HL-60 (cell line): ENCODE data around the gene QRFPR.

Experiments
- DNase-seq, 2 experiments: peaks; one replicate each; pipeline ENCODE4 v3.0.0-alpha.2; 2010 to 2020; ENCODE audit warnings: low read depth in 1 of 2, low spot score in 1 of 2
- H3K27ac ChIP-seq: fragments of 250-450 bp; sonication (Bioruptor Pico); replicated peaks from 2 replicates; pipeline ENCODE4 v1.5.1; 2020; ENCODE audit warnings: mild to moderate bottlenecking, moderate library complexity
- H3K27me3 ChIP-seq: fragments of 250-450 bp; sonication (Bioruptor Pico); 2 replicates; pipeline ENCODE4 v1.5.1; 2021; ENCODE audit warnings: mild to moderate bottlenecking, moderate library complexity; ENCODE audit not compliant: insufficient read depth, poor library complexity, severe bottlenecking
- H3K4me3 ChIP-seq: replicated peaks from 2 replicates; pipeline ENCODE4 v1.5.1; 2011; ENCODE audit warnings: mild to moderate bottlenecking, control low read depth, low read length; ENCODE audit not compliant: insufficient read depth
- GABPA ChIP-seq: IDR thresholded peaks from 2 replicates; pipeline ENCODE4 v1.6.1; 2012; ENCODE audit warnings: low read depth
- POLR2AphosphoS5 ChIP-seq: IDR thresholded peaks from 2 replicates; pipeline ENCODE4 v1.6.1; 2012; ENCODE audit warnings: low read depth
- SPI1 ChIP-seq: IDR thresholded peaks from 2 replicates; pipeline ENCODE4 v1.6.1; 2012; ENCODE audit warnings: low read depth, mild to moderate bottlenecking, borderline replicate concordance
- TF ChIP-seq, protein P1 (sequence below): IDR thresholded peaks from one replicate; pipeline ENCODE4 v1.5.1; 2011; ENCODE audit warnings: low read length, control low read depth, inconsistent platforms; ENCODE audit not compliant: insufficient read depth
- TF ChIP-seq, protein P2 (sequence below): IDR thresholded peaks from 2 replicates; pipeline ENCODE4 v1.6.1; 2012; ENCODE audit warnings: low read depth; ENCODE audit not compliant: insufficient replicate concordance

The QRFPR gene

GRCh38 chr4:121379276-121379675, 1.5 kb downstream of the QRFPR start:
- no peak overlapping the region for H3K27ac ChIP-seq
- H3K4me3 ChIP-seq: no peak overlapping the region
- peaks cover 39% of the 10 kb centered on the region for H3K27me3 ChIP-seq
- no peak for TF ChIP-seq SPI1
- TF ChIP-seq, protein P1, sequence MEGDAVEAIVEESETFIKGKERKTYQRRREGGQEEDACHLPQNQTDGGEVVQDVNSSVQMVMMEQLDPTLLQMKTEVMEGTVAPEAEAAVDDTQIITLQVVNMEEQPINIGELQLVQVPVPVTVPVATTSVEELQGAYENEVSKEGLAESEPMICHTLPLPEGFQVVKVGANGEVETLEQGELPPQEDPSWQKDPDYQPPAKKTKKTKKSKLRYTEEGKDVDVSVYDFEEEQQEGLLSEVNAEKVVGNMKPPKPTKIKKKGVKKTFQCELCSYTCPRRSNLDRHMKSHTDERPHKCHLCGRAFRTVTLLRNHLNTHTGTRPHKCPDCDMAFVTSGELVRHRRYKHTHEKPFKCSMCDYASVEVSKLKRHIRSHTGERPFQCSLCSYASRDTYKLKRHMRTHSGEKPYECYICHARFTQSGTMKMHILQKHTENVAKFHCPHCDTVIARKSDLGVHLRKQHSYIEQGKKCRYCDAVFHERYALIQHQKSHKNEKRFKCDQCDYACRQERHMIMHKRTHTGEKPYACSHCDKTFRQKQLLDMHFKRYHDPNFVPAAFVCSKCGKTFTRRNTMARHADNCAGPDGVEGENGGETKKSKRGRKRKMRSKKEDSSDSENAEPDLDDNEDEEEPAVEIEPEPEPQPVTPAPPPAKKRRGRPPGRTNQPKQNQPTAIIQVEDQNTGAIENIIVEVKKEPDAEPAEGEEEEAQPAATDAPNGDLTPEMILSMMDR: no peak
- no peak for TF ChIP-seq POLR2AphosphoS5
- no peak for TF ChIP-seq GABPA
- TF ChIP-seq, protein P2, sequence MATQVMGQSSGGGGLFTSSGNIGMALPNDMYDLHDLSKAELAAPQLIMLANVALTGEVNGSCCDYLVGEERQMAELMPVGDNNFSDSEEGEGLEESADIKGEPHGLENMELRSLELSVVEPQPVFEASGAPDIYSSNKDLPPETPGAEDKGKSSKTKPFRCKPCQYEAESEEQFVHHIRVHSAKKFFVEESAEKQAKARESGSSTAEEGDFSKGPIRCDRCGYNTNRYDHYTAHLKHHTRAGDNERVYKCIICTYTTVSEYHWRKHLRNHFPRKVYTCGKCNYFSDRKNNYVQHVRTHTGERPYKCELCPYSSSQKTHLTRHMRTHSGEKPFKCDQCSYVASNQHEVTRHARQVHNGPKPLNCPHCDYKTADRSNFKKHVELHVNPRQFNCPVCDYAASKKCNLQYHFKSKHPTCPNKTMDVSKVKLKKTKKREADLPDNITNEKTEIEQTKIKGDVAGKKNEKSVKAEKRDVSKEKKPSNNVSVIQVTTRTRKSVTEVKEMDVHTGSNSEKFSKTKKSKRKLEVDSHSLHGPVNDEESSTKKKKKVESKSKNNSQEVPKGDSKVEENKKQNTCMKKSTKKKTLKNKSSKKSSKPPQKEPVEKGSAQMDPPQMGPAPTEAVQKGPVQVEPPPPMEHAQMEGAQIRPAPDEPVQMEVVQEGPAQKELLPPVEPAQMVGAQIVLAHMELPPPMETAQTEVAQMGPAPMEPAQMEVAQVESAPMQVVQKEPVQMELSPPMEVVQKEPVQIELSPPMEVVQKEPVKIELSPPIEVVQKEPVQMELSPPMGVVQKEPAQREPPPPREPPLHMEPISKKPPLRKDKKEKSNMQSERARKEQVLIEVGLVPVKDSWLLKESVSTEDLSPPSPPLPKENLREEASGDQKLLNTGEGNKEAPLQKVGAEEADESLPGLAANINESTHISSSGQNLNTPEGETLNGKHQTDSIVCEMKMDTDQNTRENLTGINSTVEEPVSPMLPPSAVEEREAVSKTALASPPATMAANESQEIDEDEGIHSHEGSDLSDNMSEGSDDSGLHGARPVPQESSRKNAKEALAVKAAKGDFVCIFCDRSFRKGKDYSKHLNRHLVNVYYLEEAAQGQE: no peak
- no peak for DNase-seq

DNA sequence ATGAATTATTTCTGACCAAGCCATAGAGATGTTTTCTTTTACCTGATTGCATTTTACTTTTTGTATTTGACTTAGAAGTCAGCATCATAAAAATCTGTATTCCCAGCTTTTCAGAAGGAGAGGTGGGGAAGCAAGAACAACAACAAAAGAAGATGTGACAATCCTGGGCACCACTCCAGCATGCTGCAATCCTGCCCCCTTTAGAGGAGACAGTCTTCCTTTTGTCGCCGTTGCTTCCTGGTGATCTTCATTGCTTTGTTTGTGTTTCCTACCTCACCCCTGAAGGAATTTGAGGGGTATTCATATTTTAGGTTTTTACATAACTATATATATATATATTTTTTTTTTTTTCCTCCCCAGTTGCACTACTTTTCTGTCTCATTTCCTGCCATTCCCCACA, 3.7 kb downstream of the QRFPR start:
- peaks cover 38% of the 10 kb centered on the region for H3K27me3 ChIP-seq
- H3K4me3 ChIP-seq: no peak overlapping the region
- H3K27ac ChIP-seq: no peak overlapping the region
- DNase-seq: no peak
- TF ChIP-seq, protein P1: no peak
- TF ChIP-seq, protein P2: no peak
- TF ChIP-seq GABPA (no peak), POLR2AphosphoS5 (no peak), SPI1 (no peak)

DNA sequence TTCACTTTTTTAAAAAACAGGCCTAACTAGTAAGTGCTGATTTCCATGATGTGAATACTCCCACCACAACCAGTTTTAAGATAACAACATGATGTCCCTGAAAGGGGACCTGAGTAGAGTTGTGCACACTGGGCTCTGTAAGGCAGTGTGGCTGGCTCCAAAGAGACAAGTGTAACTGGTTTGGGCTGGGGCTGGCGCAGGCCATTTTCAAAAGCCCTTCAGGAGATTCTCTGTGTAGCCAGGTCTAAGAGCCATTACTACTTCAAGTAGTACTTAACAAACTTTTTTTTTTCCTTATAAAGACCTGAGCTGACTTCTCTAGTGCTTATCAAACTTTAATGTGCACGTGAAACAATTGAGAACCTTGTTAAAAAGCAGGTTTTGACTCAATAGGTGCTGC, 4.3 kb downstream of the QRFPR start:
- Histone ChIP-seq H3K27me3 (peaks cover 37% of the 10 kb centered on the region), H3K4me3 (no peak overlapping the region), H3K27ac (no peak overlapping the region)
- TF ChIP-seq, protein P1: no peak
- TF ChIP-seq, protein P2: no peak
- TF ChIP-seq GABPA: no peak
- no peak for TF ChIP-seq SPI1
- no peak for TF ChIP-seq POLR2AphosphoS5
- DNase-seq: no peak
